Trophoblast cell (in vitro differentiated cells and primary cell): ENCODE data around the gene PRKAA2.

Experiments
- DNase-seq, 2 donors: peaks; one replicate each; pipeline ENCODE4 v3.0.0-alpha.2; 2016
- H2AFZ ChIP-seq: 2 replicates; pipeline ENCODE4 v1.6.1; 2013; ENCODE audit warnings: low read length, moderate library complexity, mild to moderate bottlenecking; ENCODE audit not compliant: insufficient read depth, poor library complexity
- H2AK5ac ChIP-seq: 2 replicates; pipeline ENCODE4 v1.6.1; 2013; ENCODE audit warnings: mild to moderate bottlenecking, low read length
- H2BK120ac ChIP-seq: 2 replicates; pipeline ENCODE4 v1.6.1; 2013; ENCODE audit warnings: low read length, mild to moderate bottlenecking, moderate library complexity; ENCODE audit not compliant: insufficient read depth, poor library complexity
- H2BK12ac ChIP-seq: 2 replicates; pipeline ENCODE4 v1.6.1; 2013; ENCODE audit warnings: mild to moderate bottlenecking, low read length, moderate library complexity
- H2BK5ac ChIP-seq: 2 replicates; pipeline ENCODE4 v1.6.1; 2013; ENCODE audit warnings: low read length, low read depth, moderate library complexity, mild to moderate bottlenecking; ENCODE audit not compliant: poor library complexity
- H3K14ac ChIP-seq: 2 replicates; pipeline ENCODE4 v1.6.1; 2013; ENCODE audit warnings: mild to moderate bottlenecking, low read length
- H3K18ac ChIP-seq: 2 replicates; pipeline ENCODE4 v1.6.1; 2013; ENCODE audit warnings: mild to moderate bottlenecking, low read length
- H3K23ac ChIP-seq: 2 replicates; pipeline ENCODE4 v1.6.1; 2013; ENCODE audit warnings: low read length
- H3K27ac ChIP-seq: 2 replicates; pipeline ENCODE4 v1.5.1; 2013; ENCODE audit warnings: low read depth, mild to moderate bottlenecking, inconsistent platforms, low read length, moderate library complexity
- H3K27me3 ChIP-seq: 2 replicates; pipeline ENCODE4 v1.6.1; 2013; ENCODE audit warnings: inconsistent platforms, mild to moderate bottlenecking, low read length, moderate library complexity; ENCODE audit not compliant: insufficient read depth
- H3K36me3 ChIP-seq, 2 experiments: 1 replicate in 1 of 2; 2 replicates in 1 of 2; pipeline ENCODE4 v1.6.1; 2013; ENCODE audit warnings: low read length in 2 of 2, mild to moderate bottlenecking in 2 of 2, moderate library complexity in 1 of 2; ENCODE audit not compliant: insufficient read depth in 2 of 2, control insufficient read depth in 1 of 2
- H3K4ac ChIP-seq: 2 replicates; pipeline ENCODE4 v1.6.1; 2013; ENCODE audit warnings: low read depth, mild to moderate bottlenecking, low read length, moderate library complexity
- H3K4me1 ChIP-seq, 2 experiments: 1 replicate in 1 of 2; 2 replicates in 1 of 2; pipeline ENCODE4 v1.6.1; 2013; ENCODE audit warnings: low read length in 2 of 2, mild to moderate bottlenecking in 2 of 2, moderate library complexity in 1 of 2; ENCODE audit not compliant: insufficient read depth in 2 of 2, control insufficient read depth in 1 of 2
- H3K4me2 ChIP-seq: 2 replicates; pipeline ENCODE4 v1.6.1; 2013; ENCODE audit warnings: inconsistent platforms, mild to moderate bottlenecking, low read length, moderate library complexity
- H3K4me3 ChIP-seq: 2 replicates; pipeline ENCODE4 v1.5.1; 2013; ENCODE audit warnings: mild to moderate bottlenecking, low read depth, low read length, inconsistent platforms
- H3K79me1 ChIP-seq: one replicate; pipeline ENCODE4 v1.6.1; 2013; ENCODE audit warnings: low read length
- H3K79me2 ChIP-seq: 2 replicates; pipeline ENCODE4 v1.6.1; 2013; ENCODE audit warnings: low read length, mild to moderate bottlenecking; ENCODE audit not compliant: control insufficient read depth, insufficient read depth, poor library complexity
- H3K9ac ChIP-seq: 2 replicates; pipeline ENCODE4 v1.6.1; 2013; ENCODE audit warnings: mild to moderate bottlenecking, low read length
- H3K9me3 ChIP-seq: 2 replicates; pipeline ENCODE4 v1.6.1; 2013; ENCODE audit warnings: low read depth, mild to moderate bottlenecking, control low read depth, inconsistent platforms, low read length; ENCODE audit not compliant: insufficient read depth
- H4K12ac ChIP-seq: 2 replicates; pipeline ENCODE4 v1.6.1; 2013; ENCODE audit warnings: low read depth, mild to moderate bottlenecking, low read length, moderate library complexity
- H4K8ac ChIP-seq: 2 replicates; pipeline ENCODE4 v1.6.1; 2013; ENCODE audit warnings: low read depth, mild to moderate bottlenecking, low read length, moderate library complexity
- H4K91ac ChIP-seq: one replicate; pipeline ENCODE4 v1.6.1; 2013; ENCODE audit warnings: low read depth, mild to moderate bottlenecking, low read length, moderate library complexity
- WGBS: extraction: QIAGEN DNeasy Blood & Tissue Kit; methylation state at CpG from one replicate; pipeline ENCODE4 v1.1.7; 2013; ENCODE audit warnings: missing lambda C conversion rate; ENCODE audit not compliant: insufficient read length, insufficient coverage; ENCODE audit errors: extremely low coverage; 5-methylcytosine and 5-hydroxymethylcytosine counted together

The PRKAA2 gene

GRCh38 chr1:56638248-56638647 lies 6.9 kb upstream of the PRKAA2 start:
- H3K14ac ChIP-seq = no peak overlapping the region
- H3K4me1 ChIP-seq = no peaks in the 10 kb centered on the region
- no CpG with 5 or more reads among the region's 1 CpG for WGBS

GRCh38 chr1:56639211-56639610 lies 5.9 kb upstream of the PRKAA2 start:
- H2AK5ac ChIP-seq = no peak overlapping the region
- no CpG with 5 or more reads among the region's 2 CpGs for WGBS
- no peak overlapping the region for H2BK5ac ChIP-seq
- no peak overlapping the region for H4K12ac ChIP-seq
- no peak overlapping the region for H4K8ac ChIP-seq
- no peaks in the 10 kb centered on the region for H3K9me3 ChIP-seq
- no peaks in the 10 kb centered on the region for H3K4me1 ChIP-seq
- H4K91ac ChIP-seq = no peak overlapping the region
- H3K18ac ChIP-seq = no peak overlapping the region
- no peak overlapping the region for H3K4ac ChIP-seq
- no peaks in the 10 kb centered on the region for H3K79me1 ChIP-seq
- no peak overlapping the region for H2BK120ac ChIP-seq
- H2AFZ ChIP-seq = no peak overlapping the region
- H3K36me3 ChIP-seq = no peaks in the 10 kb centered on the region
- no peak overlapping the region for H3K23ac ChIP-seq
- H3K79me2 ChIP-seq = no peaks in the 10 kb centered on the region
- no peak overlapping the region for H2BK12ac ChIP-seq
- no peak overlapping the region for H3K4me3 ChIP-seq
- no peak overlapping the region for H3K14ac ChIP-seq
- DNase-seq = no peak
- no peaks in the 10 kb centered on the region for H3K27me3 ChIP-seq
- no peak overlapping the region for H3K27ac ChIP-seq
- no peak overlapping the region for H3K4me2 ChIP-seq
- no peak overlapping the region for H3K9ac ChIP-seq

More at GRCh38 chr1:56638248-56638647, 6.9 kb upstream of the PRKAA2 start:
- H4K91ac ChIP-seq = no peak overlapping the region
- H3K4me2 ChIP-seq = no peak overlapping the region
- H3K27ac ChIP-seq = no peak overlapping the region
- H2BK12ac ChIP-seq = no peak overlapping the region
- H3K9ac ChIP-seq = no peak overlapping the region
- H2AFZ ChIP-seq = no peak overlapping the region
- H2BK5ac ChIP-seq = no peak overlapping the region
- no peak overlapping the region for H3K4ac ChIP-seq
- no peak overlapping the region for H4K8ac ChIP-seq
- H4K12ac ChIP-seq = no peak overlapping the region
- H2AK5ac ChIP-seq = no peak overlapping the region
- no peaks in the 10 kb centered on the region for H3K27me3 ChIP-seq
- H3K18ac ChIP-seq = no peak overlapping the region
- no peaks in the 10 kb centered on the region for H3K36me3 ChIP-seq
- H3K4me3 ChIP-seq = no peak overlapping the region
- H3K9me3 ChIP-seq = no peaks in the 10 kb centered on the region
- no peak overlapping the region for H2BK120ac ChIP-seq
- H3K79me2 ChIP-seq = no peaks in the 10 kb centered on the region
- DNase-seq = no peak
- no peaks in the 10 kb centered on the region for H3K79me1 ChIP-seq
- no peak overlapping the region for H3K23ac ChIP-seq

- no peak overlapping the region for H2BK5ac ChIP-seq
- H2BK120ac ChIP-seq = no peak overlapping the region
- H4K12ac ChIP-seq = no peak overlapping the region
- no peak overlapping the region for H2AK5ac ChIP-seq
- DNase-seq = no peak
- no peaks in the 10 kb centered on the region for H3K36me3 ChIP-seq
- H3K79me1 ChIP-seq = peaks cover 9% of the 10 kb centered on the region
- H3K4me3 ChIP-seq = no peak overlapping the region
- no peaks in the 10 kb centered on the region for H3K9me3 ChIP-seq
- no peak overlapping the region for H3K14ac ChIP-seq
- H3K27ac ChIP-seq = no peak overlapping the region
- H3K27me3 ChIP-seq = no peaks in the 10 kb centered on the region
- H3K9ac ChIP-seq = no peak overlapping the region
- no peak overlapping the region for H2BK12ac ChIP-seq
- H2AFZ ChIP-seq = no peak overlapping the region
- H4K8ac ChIP-seq = no peak overlapping the region
- H4K91ac ChIP-seq = no peak overlapping the region
- no peak overlapping the region for H3K4ac ChIP-seq
- H3K4me2 ChIP-seq = no peak overlapping the region
- peaks cover 2 to 5% of the 10 kb centered on the region in 2 experiments for H3K4me1 ChIP-seq
- H3K79me2 ChIP-seq = peaks cover 4% of the 10 kb centered on the region
- no peak overlapping the region for H3K23ac ChIP-seq
- no peak overlapping the region for H3K18ac ChIP-seq
Measured at GRCh38 chr1:56643661-56644060, 1.5 kb upstream of the PRKAA2 start.

GRCh38 chr1:56644064-56644918 lies 823 bp upstream of the PRKAA2 start:
- H4K8ac ChIP-seq = peak overlapping the region; percentile 43
- H2BK120ac ChIP-seq = peak overlapping the region; percentile 75
- no peak overlapping the region for H2BK5ac ChIP-seq
- H3K9ac ChIP-seq = no peak overlapping the region
- peaks cover 4% of the 10 kb centered on the region for H3K79me2 ChIP-seq
- peaks cover 9% of the 10 kb centered on the region for H3K79me1 ChIP-seq
- no peaks in the 10 kb centered on the region for H3K36me3 ChIP-seq
- peak overlapping the region; percentile 59 for H4K12ac ChIP-seq
- peaks cover 2 to 5% of the 10 kb centered on the region in 2 experiments for H3K4me1 ChIP-seq
- no peak overlapping the region for H3K27ac ChIP-seq
- no peaks in the 10 kb centered on the region for H3K27me3 ChIP-seq
- peak overlapping the region; percentile 88 for H3K4me3 ChIP-seq
- 100% methylated on average over 1 of the region's 23 CpGs for WGBS
- H3K23ac ChIP-seq = no peak overlapping the region
- peak overlapping the region; percentile 15 for H3K4ac ChIP-seq
- H3K4me2 ChIP-seq = peak overlapping the region; percentile 69
- H4K91ac ChIP-seq = peak overlapping the region; percentile 86
- peak overlapping the region; percentile 28 for H3K14ac ChIP-seq
- peak; percentile 3 to 21 for DNase-seq
- peak overlapping the region; percentile 19 for H3K18ac ChIP-seq
- no peaks in the 10 kb centered on the region for H3K9me3 ChIP-seq
- H2AK5ac ChIP-seq = no peak overlapping the region
- H2BK12ac ChIP-seq = peak overlapping the region; percentile 38
- H2AFZ ChIP-seq = peak overlapping the region; percentile 90
